ENCODE data around the gene RAB1B.
A peak's percentile ranks its signal among the peaks of the same experiment; 100 is the strongest.

The RAB1B gene

DNA sequence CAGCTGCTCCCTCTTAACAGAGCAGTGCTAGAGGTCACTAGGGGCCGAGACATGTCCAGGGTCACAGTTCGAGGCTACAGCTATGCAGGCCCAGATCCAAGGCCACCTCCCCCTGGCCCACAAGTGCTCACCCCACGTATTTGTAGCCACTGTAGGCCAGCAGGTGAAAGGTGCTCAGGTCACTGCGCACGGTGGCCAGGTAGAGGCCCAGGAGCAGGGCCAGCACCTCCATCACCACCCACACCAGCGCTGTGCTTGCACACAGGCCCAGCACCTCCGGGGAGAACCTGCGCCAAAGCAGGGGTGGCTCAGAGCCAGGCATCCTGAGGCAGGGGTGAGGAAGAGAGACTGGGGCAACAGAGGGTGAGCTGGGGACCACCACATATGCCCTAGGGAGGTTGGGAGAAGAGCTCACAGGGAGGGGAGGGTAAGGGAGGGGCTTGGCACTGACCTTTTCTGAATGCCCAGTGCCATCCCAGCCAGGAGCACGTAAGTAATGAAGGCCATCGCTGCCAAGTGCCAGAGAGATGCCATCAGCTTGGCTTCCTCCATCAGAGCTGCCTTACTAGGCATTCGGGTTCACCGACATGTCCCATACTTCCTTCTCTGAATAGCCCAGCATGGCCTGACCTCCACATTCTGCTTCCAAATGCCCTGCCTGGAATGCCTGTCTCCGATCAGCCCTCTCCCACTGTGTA, 17.0 kb downstream of the RAB1B start:
- DNase-seq, result no peak

GRCh38 chr11:66286699-66287098, 18.3 kb downstream of the RAB1B start:
- DNase-seq, result no peak

- DNase-seq, result no peak
Observed at GRCh38 chr11:66287211-66287888, 18.9 kb downstream of the RAB1B start.

- no peak for DNase-seq
Observed at GRCh38 chr11:66287889-66288670, 19.6 kb downstream of the RAB1B start.

- peak; percentile 93 for DNase-seq
Observed at GRCh38 chr11:66288671-66289547, 20.5 kb downstream of the RAB1B start, which contains the start of gene YIF1A. Gene YIF1A (minus strand): TSS chr11:66289143. CDS start chr11:66288985, 158 bp downstream.

GRCh38 chr11:66289548-66290329, 21.3 kb downstream of the RAB1B start:
- peak; percentile 64 for DNase-seq

- DNase-seq, result no peak
Observed at GRCh38 chr11:66290330-66290621, 21.8 kb downstream of the RAB1B start.

DNA sequence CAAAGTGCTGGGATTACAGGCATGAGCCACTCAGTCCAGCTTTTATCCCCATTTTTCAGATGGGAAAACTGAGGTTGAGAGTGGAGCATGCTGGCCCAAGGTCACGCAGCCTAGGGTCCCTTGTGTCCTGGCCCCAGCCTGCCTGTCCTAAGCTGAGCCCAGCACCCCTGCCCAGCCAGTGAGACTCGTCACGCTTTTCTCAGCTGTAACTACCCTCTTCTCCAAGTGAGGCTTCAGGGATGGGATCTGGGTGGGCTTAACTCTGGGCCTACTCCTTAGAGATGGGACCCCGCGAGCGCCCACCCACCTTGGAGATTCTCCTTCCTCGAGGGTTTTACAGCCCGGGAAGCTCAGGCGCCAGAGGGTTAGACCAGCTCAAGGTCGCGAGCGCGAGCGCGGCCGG, 22.9 kb downstream of the RAB1B start:
- DNase-seq, result no peak

DNA sequence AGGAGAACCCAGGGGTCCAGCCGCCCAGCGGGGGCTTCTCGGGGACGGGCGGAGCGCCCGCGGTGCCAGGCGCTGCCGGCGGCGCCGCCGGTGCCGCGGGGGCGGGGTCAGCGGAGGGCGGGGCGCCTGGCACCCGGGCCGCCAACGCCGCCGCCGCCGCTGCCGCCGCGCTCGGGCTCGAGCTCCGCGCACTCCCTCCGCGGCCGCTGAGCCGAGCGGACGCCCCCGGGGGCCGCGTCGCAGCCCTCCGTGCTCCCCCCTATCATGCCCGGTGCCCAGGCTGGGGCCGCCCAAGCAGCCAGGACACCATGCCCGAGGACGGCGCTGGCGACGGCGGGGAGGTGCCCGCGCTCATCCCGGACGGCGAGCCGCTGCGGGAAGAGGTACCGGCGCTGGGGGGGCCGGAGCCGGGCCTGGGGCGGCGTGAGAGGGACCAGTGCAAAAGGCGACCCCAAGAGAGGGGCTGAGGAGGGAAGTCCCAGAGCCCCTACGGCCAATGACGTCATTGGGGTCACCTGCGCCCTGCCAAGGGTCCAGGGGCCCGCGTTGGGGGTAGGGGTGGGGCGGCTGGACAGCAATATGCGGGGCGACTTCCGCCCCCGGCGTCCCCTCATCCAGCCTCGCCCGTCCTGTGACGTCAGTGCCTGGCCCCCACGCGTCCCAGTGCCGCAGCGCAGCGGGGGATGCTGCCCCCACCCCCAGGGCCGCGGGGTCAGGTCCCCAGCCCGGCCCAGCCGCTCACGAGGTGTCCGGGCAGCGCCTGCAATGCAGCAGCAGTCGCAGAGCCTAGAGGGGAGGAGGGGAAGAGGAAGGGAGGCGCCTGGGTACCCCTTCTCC, 23.5 kb downstream of the RAB1B start, which contains the start of gene TMEM151A:
Gene TMEM151A, plus strand, starts transcription at position 189 of the 837 bp plus-strand sequence. Its CDS starts 120 bp downstream, at position 309.
- DNase-seq, result no peak

GRCh38 chr11:66292543-66293332, 24.3 kb downstream of the RAB1B start:
- DNase-seq, result no peak

DNA sequence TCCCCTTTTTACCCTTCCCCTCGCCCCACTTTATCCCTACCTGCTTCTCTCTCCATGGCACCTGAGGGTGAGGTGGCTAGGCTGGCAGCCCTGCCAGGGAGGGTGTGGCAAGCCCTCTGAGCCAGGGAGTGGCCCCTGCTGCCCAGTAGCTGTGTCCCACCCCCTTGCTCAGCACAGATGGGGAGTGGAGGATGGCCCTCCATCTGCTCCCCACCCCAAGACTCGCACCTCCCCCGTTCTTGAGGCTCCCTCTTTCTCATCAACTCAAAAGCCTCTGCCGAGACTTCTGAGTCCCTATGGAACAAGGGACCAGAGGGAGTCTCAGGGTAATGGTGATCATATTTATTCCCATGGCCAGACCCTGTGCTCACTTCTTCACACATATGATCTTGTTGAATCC, 24.9 kb downstream of the RAB1B start:
- no peak for DNase-seq

- DNase-seq, result no peak
Observed at GRCh38 chr11:66293777-66294625, 25.6 kb downstream of the RAB1B start.

DNA sequence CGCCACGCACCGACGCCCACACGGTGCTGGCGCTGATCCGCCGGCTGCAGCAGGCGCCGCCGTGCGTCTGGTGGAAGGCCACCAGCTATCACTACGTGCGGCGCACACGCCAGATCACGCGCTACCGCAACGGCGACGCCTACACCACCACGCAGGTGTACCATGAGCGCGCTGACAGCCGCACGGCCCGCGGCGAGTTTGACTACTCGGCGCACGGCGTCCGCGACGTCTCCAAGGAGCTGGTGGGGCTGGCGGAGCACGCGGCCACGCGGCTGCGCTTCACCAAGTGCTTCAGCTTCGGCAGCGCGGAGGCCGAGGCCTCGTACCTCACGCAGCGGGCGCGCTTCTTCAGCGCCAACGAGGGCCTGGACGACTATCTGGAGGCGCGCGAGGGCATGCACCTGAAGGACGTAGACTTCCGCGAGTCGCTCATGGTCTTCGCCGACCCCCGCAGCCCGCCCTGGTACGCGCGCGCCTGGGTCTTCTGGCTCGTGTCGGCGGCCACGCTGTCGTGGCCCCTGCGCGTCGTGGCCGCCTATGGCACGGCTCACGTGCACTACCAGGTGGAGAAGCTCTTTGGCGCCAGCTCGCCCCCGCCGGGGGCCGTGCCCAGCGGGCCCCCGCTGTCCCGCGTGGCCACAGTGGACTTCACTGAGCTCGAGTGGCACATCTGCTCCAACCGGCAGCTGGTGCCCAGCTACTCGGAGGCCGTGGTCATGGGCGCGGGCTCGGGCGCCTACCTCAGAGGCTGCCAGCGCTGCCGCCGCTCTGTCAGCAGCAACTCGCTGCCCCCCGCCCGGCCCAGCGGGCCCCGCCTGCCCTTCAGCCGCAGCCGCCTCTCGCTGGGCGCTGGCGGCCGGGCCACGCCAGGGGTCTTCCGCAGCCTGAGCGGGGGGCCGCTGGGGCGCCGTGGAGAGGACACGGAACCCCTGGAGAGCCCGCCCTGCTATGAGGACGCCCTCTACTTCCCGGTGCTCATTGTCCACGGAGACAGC, 26.5 kb downstream of the RAB1B start:
- DNase-seq, result no peak

DNA sequence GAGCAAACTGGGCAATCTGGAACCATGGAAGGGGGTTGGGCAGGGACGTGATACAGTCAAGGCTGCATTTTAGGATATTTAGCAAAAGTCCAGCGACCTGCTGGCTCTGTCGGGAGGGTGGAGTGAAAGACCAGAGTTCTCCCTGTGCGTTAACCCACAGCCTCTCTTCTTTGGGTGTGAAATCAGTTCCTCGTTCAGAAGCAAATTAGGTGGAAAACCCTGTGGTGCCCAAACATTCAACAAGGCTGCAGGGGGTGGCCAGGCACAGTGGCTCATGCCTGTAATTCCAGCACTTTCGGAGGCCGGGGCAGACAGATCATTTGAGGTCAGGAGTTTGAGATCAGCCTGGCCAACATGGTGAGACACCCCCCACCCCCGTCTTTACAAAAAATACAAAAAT, 29.2 kb downstream of the RAB1B start:
- no peak for DNase-seq

DNA sequence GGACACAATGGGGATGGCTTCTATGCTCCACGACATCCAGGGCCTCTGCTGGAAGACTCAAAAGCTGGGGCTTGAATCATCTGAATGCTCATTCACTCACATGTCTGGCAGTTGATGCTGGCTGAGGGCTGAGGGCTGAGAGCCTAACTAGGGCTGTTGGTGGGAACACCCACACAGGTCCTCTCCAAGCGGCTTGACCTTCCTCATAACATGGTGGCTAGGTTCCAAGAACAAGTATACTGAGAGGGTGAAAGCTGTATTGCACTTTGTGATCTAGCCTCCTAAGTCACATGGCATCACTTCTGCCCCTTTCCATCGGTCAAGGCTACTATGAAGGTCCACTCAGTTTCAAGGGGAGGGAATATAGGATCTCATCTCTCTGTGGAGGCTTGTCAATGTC, 30.7 kb downstream of the RAB1B start:
- DNase-seq, result no peak

GRCh38 chr11:66302656-66303055, 34.2 kb downstream of the RAB1B start:
- DNase-seq, result no peak

GRCh38 chr11:66309475-66309874, 41.0 kb downstream of the RAB1B start:
- no peak for DNase-seq

GRCh38 chr11:66310324-66310723, 41.9 kb downstream of the RAB1B start:
- no peak for DNase-seq
